K562 (cell line): ENCODE measurements around the gene PCSK7. TPM values are rescaled to one million over a fixed set of nuclear protein-coding genes. Genes with fewer than 3 reads are reported as not detected.

Experiments used
- BRCA1 ChIP-seq, 2 experiments: fragments of 450-650 bp in 1 of 2; sonication (generic) in 1 of 2; formaldehyde crosslinking in 1 of 2; IDR thresholded peaks; 2 replicates each; pipeline versions ENCODE4 v1.5.0 to v1.6.1; 2017 to 2020; ENCODE audit warnings: mild to moderate bottlenecking in 1 of 2, missing genetic modification reagents in 1 of 2
- CHD4 ChIP-seq: fragments of 200-600 bp; sonication (generic); IDR thresholded peaks from 3 replicates; pipeline ENCODE4 v1.6.1; 2012; ENCODE audit warnings: low read depth, mild to moderate bottlenecking, mixed read lengths, low read length, inconsistent platforms; ENCODE audit not compliant: insufficient read depth, insufficient replicate concordance, poor library complexity, severe bottlenecking
- L3MBTL2 ChIP-seq: fragments of 450-650 bp; IDR thresholded peaks from 2 replicates; pipeline ENCODE4 v1.6.1; 2016; ENCODE audit warnings: mild to moderate bottlenecking, moderate library complexity
- PPARD ChIP-seq: fragments of 250-450 bp; sonication (Bioruptor Pico); IDR thresholded peaks from 2 replicates; pipeline ENCODE4 v1.8.0; 2022; ENCODE audit warnings: inconsistent platforms, mild to moderate bottlenecking, moderate library complexity
- RFX7 ChIP-seq: fragments of 250-450 bp; sonication (Bioruptor Pico); IDR thresholded peaks from 2 replicates; pipeline ENCODE4 v1.5.1; 2021; ENCODE audit warnings: mild to moderate bottlenecking
- SRSF3 ChIP-seq: fragments of 200-400 bp; formaldehyde crosslinking; IDR thresholded peaks from 2 replicates; pipeline ENCODE4 v1.6.1; 2016; ENCODE audit warnings: mild to moderate bottlenecking, low read length, moderate library complexity; ENCODE audit not compliant: insufficient read depth
- TRIM28 ChIP-seq: fragments of 450-650 bp; IDR thresholded peaks from 2 replicates; pipeline ENCODE4 v1.6.1; 2017
- ZBTB12 ChIP-seq: fragments of 250-450 bp; sonication (Bioruptor Pico); IDR thresholded peaks from 2 replicates; pipeline ENCODE4 v1.4.0; 2020
- ZEB2 ChIP-seq: fragments of 450-650 bp; IDR thresholded peaks from 2 replicates; pipeline ENCODE4 v1.6.1; 2016
- polyA plus RNA-seq, 8 experiments: library from polyadenylated mRNA; depleted of rRNA in 4 of 8; stranded (reverse) in 5 of 8; unstranded in 3 of 8; fragments of >200 nt; fragmentation: Nextera tagmentation in 2 of 8; fragmentation: Illumina TruSeq in 1 of 8; extraction: Ambion mirVana in 2 of 8; extraction: Trizol in 1 of 8; gene quantifications; 2 replicates each; pipeline versions ENCODE4 v1.2.1 to v1.2.3, GENCODE V29; 2011 to 2014; ENCODE audit warnings: inconsistent platforms in 1 of 8, missing spikeins in 1 of 8
- total RNA-seq, 7 experiments: library from RNA; depleted of rRNA in 6 of 7; stranded (reverse); fragments of >200 nt in 6 of 7; fragmentation: Illumina TruSeq in 2 of 7; extraction: Trizol in 2 of 7; gene quantifications; 2 replicates each; pipeline versions ENCODE4 v1.2.1 to v1.2.3, GENCODE V29; 2011 to 2021; ENCODE audit warnings: low replicate concordance in 1 of 7
- TF ChIP-seq, protein P1 (sequence below): sonication (generic); formaldehyde crosslinking; IDR thresholded peaks from 2 replicates; pipeline ENCODE4 v1.8.0; 2022; ENCODE audit warnings: mild to moderate bottlenecking, missing genetic modification reagents
- TF ChIP-seq, protein P2 (sequence below): sonication (generic); formaldehyde crosslinking; IDR thresholded peaks from 2 replicates; pipeline ENCODE4 v1.8.0; 2022; ENCODE audit warnings: mild to moderate bottlenecking, missing genetic modification reagents

The PCSK7 gene
- total and polyA plus RNA-seq, 9 of the 15 experiments (the other 6 are each of a cell fraction or from before 2014, with no cell fraction given), result 3.1 to 29.2 (median 15.6) TPM

DNA sequence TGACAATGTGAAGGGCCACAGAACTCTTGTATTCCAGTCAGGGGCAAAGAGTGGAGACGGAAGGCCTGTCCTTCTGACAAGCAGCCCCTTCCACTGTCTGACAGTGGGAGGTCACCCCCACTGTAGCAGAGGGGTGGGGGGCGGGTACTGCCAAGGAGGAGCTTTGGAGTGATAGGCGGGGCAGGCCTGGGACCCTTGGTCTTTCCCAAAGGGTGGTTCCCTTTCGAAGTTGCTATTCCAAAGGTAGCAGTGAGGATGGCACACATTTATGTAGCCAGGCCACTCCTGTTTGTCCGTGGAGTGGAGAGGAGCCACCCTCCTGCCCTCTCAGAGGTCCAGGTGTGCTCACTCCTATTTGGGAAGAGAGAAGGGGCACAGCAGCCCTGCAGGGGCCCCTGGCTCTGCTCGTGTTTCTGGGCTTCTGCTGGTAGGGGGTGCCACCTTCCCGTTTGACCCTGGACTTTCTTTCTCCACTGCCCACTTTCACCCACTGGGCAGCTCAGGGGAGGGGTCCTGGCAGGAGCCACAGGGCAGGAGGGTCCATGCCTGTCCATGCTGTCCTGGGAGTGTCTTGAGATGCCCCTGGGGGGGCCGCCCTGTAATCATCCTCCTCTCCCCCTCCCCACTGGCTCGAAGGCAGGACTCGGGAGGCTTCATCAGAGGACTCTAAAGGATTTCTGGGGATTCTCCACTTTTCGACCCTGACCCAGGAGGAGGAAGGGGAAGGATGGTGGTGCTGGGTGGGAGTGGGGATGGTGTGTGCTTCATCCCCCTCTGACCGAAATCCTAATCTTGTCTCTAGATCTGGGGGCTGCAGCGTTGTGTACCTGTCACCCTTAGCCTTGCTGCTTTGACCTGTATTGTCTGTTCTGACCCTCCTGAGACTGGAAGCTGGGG lies 31.7 kb downstream of the PCSK7 start (continued):
- no peak for TF ChIP-seq BRCA1 (IDR thresholded peaks at IDR 0.05)
- TF ChIP-seq BRCA1 (CRISPR knock-in tag; IDR thresholded peaks at IDR 0.05), result no peak
- no peak for TF ChIP-seq PPARD (CRISPR knock-in tag)
- no peak for TF ChIP-seq TRIM28
- TF ChIP-seq, protein P1, sequence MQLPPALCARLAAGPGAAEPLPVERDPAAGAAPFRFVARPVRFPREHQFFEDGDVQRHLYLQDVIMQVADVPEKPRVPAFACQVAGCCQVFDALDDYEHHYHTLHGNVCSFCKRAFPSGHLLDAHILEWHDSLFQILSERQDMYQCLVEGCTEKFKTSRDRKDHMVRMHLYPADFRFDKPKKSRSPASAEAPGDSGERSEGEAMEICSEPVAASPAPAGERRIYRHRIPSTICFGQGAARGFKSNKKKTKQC (CRISPR knock-in tag), result no peak
- TF ChIP-seq L3MBTL2, result no peak
- no peak for TF ChIP-seq ZBTB12 (CRISPR knock-in tag)
- TF ChIP-seq SRSF3, result no peak
- TF ChIP-seq ZEB2, result no peak
- TF ChIP-seq CHD4, result no peak
- no peak for TF ChIP-seq RFX7
- TF ChIP-seq, protein P2, sequence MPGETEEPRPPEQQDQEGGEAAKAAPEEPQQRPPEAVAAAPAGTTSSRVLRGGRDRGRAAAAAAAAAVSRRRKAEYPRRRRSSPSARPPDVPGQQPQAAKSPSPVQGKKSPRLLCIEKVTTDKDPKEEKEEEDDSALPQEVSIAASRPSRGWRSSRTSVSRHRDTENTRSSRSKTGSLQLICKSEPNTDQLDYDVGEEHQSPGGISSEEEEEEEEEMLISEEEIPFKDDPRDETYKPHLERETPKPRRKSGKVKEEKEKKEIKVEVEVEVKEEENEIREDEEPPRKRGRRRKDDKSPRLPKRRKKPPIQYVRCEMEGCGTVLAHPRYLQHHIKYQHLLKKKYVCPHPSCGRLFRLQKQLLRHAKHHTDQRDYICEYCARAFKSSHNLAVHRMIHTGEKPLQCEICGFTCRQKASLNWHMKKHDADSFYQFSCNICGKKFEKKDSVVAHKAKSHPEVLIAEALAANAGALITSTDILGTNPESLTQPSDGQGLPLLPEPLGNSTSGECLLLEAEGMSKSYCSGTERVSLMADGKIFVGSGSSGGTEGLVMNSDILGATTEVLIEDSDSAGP (CRISPR knock-in tag), result no peak
